HAP-1 (cell line): ENCODE results near the gene HSH2D.

Experiments used
- DNase-seq, 2 experiments: peaks; one replicate each; pipeline ENCODE4 v3.0.0-alpha.2; 2016 to 2020; ENCODE audit warnings: low spot score in 2 of 2
- H3K27me3 ChIP-seq: fragments of 250-450 bp; sonication (Bioruptor Pico); 2 replicates; pipeline ENCODE4 v1.5.1; 2020; ENCODE audit warnings: low read depth, mild to moderate bottlenecking, moderate library complexity
- H3K36me3 ChIP-seq: fragments of 250-450 bp; sonication (Bioruptor Pico); replicated peaks from 2 replicates; pipeline ENCODE4 v1.5.1; 2020; ENCODE audit warnings: mild to moderate bottlenecking
- H3K4me1 ChIP-seq: fragments of 250-450 bp; sonication (Bioruptor Pico); 2 replicates; pipeline ENCODE4 v1.5.1; 2020; ENCODE audit warnings: mild to moderate bottlenecking
- H3K4me3 ChIP-seq: fragments of 250-450 bp; sonication (Bioruptor Pico); 2 replicates; pipeline ENCODE4 v1.5.1; 2020; ENCODE audit warnings: mild to moderate bottlenecking, moderate library complexity
- H3K9me3 ChIP-seq: fragments of 250-450 bp; sonication (Bioruptor Pico); 2 replicates; pipeline ENCODE4 v1.5.1; 2020; ENCODE audit warnings: mild to moderate bottlenecking, moderate library complexity
- in situ Hi-C: fragments of 300-500 bp; cut with MboI; formaldehyde crosslinking; loops from 3 replicates; pipeline ENCODE4 v1.14.3; 2020; ENCODE audit warnings: low sequenced_read_pairs, inconsistent platforms, mixed read lengths

Gene HSH2D

DNA sequence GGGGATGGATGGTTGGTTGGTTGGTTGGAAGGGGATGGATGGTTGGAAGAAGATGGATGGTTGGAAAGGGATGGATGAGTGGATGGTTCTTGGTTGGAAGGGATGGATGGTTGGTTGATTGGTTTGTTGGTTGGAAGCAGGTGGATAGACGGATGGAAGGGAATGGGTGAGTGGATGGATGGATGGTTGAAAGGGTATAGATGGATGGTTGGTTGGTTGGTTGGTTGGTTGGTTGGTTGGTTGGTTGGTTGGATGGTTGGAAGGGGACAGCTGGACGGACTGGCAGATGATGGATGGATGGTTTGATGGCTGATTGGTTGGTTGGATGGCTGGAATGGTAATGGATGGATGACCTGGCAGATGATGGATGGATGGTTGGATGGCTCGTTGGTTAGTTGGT, 11.8 kb upstream of the HSH2D start:
- Histone ChIP-seq H3K36me3 (peaks cover 59% of the 10 kb centered on the region), H3K4me1 (no peaks in the 10 kb centered on the region), H3K27me3 (no peaks in the 10 kb centered on the region), H3K9me3 (no peaks in the 10 kb centered on the region), H3K4me3 (no peak overlapping the region)
- in situ Hi-C loops, result no loop called here
- no peak for DNase-seq

DNA sequence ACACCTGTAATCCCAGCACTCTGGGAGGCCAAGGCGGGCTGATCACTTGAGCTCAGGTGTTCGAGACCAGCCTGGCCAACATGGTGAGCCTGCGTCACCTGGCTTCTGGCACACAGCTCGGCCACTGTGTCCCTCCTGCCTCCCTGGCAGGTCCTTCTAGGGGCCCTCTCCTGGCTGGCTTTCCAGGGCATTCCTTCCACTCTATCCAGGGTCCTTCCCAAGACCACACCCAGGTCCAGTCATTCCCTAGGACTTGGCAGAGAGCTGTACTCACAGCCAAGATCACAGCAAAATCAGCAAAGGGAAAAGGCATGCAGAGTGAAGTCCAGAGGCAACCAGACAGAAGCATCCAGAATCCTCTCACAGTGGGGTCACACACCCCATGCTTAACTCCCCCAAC, 9.7 kb upstream of the HSH2D start:
- DNase-seq, result no peak
- Histone ChIP-seq H3K4me1 (no peaks in the 10 kb centered on the region), H3K4me3 (no peak overlapping the region), H3K27me3 (no peaks in the 10 kb centered on the region), H3K9me3 (no peaks in the 10 kb centered on the region), H3K36me3 (peaks cover 39% of the 10 kb centered on the region)
- in situ Hi-C loops, result no loop called here

GRCh38 chr19:16134510-16134909, 9.0 kb upstream of the HSH2D start:
- Histone ChIP-seq H3K9me3 (no peaks in the 10 kb centered on the region), H3K4me1 (no peaks in the 10 kb centered on the region), H3K4me3 (no peak overlapping the region), H3K36me3 (peaks cover 32% of the 10 kb centered on the region), H3K27me3 (no peaks in the 10 kb centered on the region)
- no peak for DNase-seq
- in situ Hi-C loops, result no loop called here

DNA sequence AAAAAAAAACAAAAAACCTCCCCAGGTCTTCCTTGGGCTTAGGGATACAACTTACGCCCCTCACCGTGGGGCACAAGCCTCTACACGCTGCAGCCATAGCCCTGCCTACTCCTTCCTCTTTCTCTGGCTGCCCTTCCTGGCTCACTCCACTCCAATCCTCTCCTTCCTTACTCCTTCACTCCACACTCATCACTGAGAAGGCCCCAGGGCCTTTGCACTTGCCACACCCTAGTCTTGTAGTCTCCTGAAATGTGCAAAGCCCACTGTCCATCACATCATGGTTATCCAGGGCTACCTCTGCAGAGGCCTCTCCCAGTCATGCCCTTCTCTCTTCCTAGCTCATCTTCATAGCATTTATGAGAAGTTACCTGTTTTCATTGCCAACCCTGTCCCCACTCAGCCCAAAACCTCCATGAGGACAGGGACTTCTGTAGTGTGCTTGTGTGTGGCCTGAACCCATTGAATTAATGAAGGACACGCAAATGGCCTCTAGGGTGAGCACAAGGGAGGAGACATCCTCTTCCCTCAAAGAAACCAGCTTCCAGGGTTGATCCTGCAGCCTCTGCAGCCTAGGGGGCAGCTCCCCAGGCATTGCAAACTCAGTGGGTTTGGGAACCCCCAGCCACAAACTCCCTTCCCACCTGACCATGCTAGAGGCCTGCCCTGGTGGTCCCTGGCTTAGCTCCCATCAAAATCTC, 7.9 kb upstream of the HSH2D start:
- DNase-seq, result no peak
- H3K4me1 ChIP-seq, result no peaks in the 10 kb centered on the region
- H3K27me3 ChIP-seq, result no peaks in the 10 kb centered on the region
- H3K9me3 ChIP-seq, result no peaks in the 10 kb centered on the region
- in situ Hi-C loops, result no loop called here
- peaks cover 28% of the 10 kb centered on the region for H3K36me3 ChIP-seq
- no peak overlapping the region for H3K4me3 ChIP-seq

DNA sequence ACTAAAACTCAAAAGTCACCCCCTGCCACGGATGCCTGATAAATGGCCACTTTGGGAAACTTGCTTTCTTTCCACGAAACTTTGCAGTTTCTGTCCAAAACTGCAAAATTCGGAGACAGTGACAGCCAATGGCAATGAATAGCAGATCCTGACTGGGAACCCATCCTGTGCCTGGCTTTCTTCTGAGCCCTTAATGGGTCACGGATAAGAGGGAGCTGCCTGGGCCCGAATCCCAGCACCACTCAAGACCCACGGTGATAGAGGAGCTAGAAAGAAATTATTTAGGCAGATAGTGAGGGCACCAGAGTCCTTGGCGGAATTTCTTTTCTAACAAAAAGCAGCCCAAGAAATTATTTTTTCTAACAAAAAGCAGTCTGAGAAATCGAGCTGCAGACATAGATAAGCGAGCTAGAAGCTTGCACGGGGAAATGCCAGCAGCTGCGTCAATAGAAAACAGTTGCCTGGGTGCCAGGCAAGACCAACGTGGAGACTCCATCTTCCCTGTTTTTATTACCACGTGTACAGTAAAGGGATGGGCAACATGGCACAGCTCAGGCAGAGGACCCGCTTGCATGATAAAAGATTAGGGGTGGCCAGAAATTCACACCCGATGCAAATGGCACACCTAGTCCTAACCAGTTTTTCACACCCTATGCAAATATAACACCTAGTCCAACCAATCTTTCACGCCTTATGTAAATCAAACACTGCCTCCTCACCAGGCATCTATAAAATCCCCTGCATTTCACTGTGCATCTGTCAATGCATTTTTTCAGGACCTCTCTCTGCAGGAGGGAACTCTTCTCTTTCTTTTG, 7.1 kb upstream of the HSH2D start:
- Histone ChIP-seq H3K9me3 (no peaks in the 10 kb centered on the region), H3K4me1 (no peaks in the 10 kb centered on the region), H3K36me3 (peaks cover 28% of the 10 kb centered on the region), H3K27me3 (no peaks in the 10 kb centered on the region), H3K4me3 (no peak overlapping the region)
- DNase-seq, result no peak
- in situ Hi-C loops, result no loop called here

DNA sequence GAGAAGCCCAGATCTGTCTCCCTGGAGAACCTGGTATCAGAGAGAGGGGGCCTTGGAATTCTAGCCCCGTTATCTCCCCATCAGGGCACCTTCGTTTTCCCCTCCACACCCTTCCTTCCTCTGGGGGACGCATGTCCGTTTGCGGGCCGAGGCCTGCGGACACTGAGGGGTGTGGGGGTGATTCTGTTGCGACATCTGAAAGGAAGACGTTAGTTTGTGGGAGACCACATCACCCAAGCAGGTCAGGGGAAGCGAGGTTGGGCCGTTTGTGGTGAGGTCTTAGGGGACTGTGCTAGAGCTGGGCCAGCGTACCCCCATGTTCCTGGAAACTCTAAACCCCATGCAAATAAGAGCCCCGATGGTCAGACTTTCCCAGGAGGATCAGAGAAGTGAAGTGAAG, 3.7 kb upstream of the HSH2D start:
- in situ Hi-C loops, result no loop called here
- H3K27me3 ChIP-seq, result no peaks in the 10 kb centered on the region

DNA sequence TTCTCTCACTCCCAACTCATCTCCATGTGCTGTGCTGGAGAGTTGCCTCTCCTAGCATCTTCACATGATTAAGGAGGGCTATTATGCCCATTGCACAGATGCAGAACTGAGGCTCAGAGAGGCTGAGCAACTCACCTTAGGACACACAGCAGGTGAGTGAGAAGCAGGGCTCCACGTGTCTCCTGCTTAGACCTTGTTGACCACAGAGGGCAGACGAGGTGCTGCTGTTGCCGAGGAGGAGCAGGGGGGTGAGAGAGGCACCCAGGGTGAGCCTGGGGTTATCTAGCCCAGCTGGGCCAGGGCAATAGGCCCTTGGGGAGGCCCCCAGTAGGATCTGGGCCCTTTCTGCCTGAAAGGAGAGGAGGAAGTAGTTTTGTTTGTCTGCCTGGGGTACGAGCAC, 2.4 kb upstream of the HSH2D start:
- no peaks in the 10 kb centered on the region for H3K27me3 ChIP-seq
- no peaks in the 10 kb centered on the region for H3K9me3 ChIP-seq
- no peaks in the 10 kb centered on the region for H3K36me3 ChIP-seq
- in situ Hi-C loops, result no loop called here
- H3K4me1 ChIP-seq, result no peaks in the 10 kb centered on the region
- H3K4me3 ChIP-seq, result no peak overlapping the region
- DNase-seq, result no peak

More for the DNA sequence above, 3.7 kb upstream of the HSH2D start:
- H3K36me3 ChIP-seq, result no peaks in the 10 kb centered on the region
- H3K4me3 ChIP-seq, result no peak overlapping the region
- H3K9me3 ChIP-seq, result no peaks in the 10 kb centered on the region
- no peaks in the 10 kb centered on the region for H3K4me1 ChIP-seq
- no peak for DNase-seq

DNA sequence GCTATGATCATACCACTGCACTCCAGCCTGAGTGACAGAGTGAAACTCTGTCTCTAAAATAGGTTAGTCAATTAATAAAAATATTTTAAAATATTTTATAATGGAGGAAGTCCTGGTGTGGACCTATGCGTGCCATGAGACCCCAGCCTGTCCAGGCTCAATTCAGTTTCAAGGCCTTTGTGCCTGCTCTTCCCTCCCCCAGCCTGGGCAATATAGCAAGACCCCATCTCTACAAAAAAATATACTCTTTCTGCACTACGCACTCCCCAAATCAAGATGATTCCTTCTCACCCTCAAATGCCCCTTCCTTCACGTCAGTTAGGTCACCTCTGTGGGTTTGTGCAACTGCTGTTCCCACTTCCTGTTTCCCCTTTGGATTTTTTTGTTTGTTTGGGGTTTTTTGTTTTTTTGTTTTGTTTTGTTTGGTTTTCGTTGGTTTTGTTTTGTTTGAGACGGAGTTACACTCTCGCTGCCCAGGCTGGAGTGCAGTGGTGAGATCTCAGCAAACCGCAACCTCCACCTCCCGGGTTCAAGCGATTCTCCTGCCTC, 1.4 kb upstream of the HSH2D start:
- Histone ChIP-seq H3K27me3 (no peaks in the 10 kb centered on the region), H3K36me3 (no peaks in the 10 kb centered on the region), H3K9me3 (no peaks in the 10 kb centered on the region), H3K4me1 (no peaks in the 10 kb centered on the region), H3K4me3 (no peak overlapping the region)
- in situ Hi-C loops, result no loop called here
- DNase-seq, result no peak

GRCh38 chr19:16144216-16144581, 714 bp downstream of the HSH2D start:
- in situ Hi-C loops, result no loop called here
- no peaks in the 10 kb centered on the region for H3K4me1 ChIP-seq
- H3K27me3 ChIP-seq, result no peaks in the 10 kb centered on the region
- no peaks in the 10 kb centered on the region for H3K9me3 ChIP-seq
- no peaks in the 10 kb centered on the region for H3K36me3 ChIP-seq
- no peak overlapping the region for H3K4me3 ChIP-seq
- no peak for DNase-seq

DNA sequence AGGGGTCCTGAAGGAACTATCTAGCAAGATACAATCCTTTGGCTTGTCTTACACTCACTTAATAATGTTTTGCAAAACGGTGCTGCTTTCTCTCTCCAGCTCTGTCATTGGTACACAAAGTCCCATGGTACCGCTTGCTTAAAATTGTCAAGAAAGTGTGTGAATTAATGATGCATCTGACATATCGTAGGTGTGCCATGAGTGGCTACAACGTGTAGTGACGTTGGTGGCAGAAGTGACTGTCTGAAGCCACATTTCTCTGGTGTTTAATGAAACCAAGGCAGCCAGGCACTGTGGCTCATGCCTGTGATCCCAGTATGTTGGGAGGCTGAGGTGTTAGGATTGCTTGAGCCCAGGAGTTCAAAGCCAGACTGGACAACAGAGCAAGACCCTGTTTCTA, 2.6 kb downstream of the HSH2D start:
- Histone ChIP-seq H3K36me3 (no peaks in the 10 kb centered on the region), H3K4me1 (no peaks in the 10 kb centered on the region), H3K9me3 (no peaks in the 10 kb centered on the region), H3K27me3 (no peaks in the 10 kb centered on the region), H3K4me3 (no peak overlapping the region)
- in situ Hi-C loops, result no loop called here
- no peak for DNase-seq

- DNase-seq, result no peak
- in situ Hi-C loops, result no loop called here
- H3K36me3 ChIP-seq, result no peaks in the 10 kb centered on the region
- no peaks in the 10 kb centered on the region for H3K4me1 ChIP-seq
- no peaks in the 10 kb centered on the region for H3K9me3 ChIP-seq
- no peaks in the 10 kb centered on the region for H3K27me3 ChIP-seq
- no peak overlapping the region for H3K4me3 ChIP-seq
These were observed 5.2 kb downstream of the HSH2D start for GRCh38 chr19:16148443-16149229.

GRCh38 chr19:16153582-16154336, 10.3 kb downstream of the HSH2D start:
- Histone ChIP-seq H3K4me3 (no peak overlapping the region), H3K9me3 (no peaks in the 10 kb centered on the region), H3K27me3 (no peaks in the 10 kb centered on the region), H3K4me1 (no peaks in the 10 kb centered on the region), H3K36me3 (no peaks in the 10 kb centered on the region)
- in situ Hi-C loops, result no loop called here
- DNase-seq, result peak in 1 of 2 experiments; percentile 50

DNA sequence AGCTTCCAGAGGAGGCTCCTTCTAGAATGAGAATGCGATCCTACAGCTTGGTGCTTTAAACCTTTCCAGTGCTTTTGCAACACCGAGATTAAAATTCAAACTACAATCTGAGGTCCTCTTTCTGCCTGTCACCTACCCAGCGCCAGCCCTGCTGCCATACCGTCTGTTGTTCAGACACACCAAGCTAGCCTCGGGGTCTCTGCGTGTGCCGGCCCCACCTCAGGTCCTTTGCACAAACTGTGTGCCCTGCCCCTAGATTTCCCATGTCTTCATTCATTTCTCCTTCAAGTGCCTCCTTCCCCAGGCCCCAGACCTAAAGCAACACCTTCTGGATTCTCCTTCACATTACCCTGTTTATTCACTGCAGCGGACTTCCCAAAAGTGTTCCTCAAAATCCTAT, 11.1 kb downstream of the HSH2D start:
- Histone ChIP-seq H3K9me3 (no peaks in the 10 kb centered on the region), H3K4me1 (no peaks in the 10 kb centered on the region), H3K36me3 (no peaks in the 10 kb centered on the region), H3K27me3 (no peaks in the 10 kb centered on the region), H3K4me3 (no peak overlapping the region)
- no peak for DNase-seq
- in situ Hi-C loops, result no loop called here
